DOHH2 (cell line): Measurements from ENCODE around the gene GARIN5B.

ENCODE experiments used
- CTCF ChIP-seq: fragments of 200-600 bp; sonication (generic); IDR thresholded peaks from one replicate; pipeline ENCODE4 v1.5.1; 2014; ENCODE audit warnings: antibody characterized with exemption, mild to moderate bottlenecking, low read depth, low read length; ENCODE audit not compliant: poor library complexity, severe bottlenecking
- EZH2phosphoT487 ChIP-seq: fragments of 200-600 bp; sonication (generic); IDR thresholded peaks from 2 replicates; pipeline ENCODE4 v1.6.1; 2017; ENCODE audit warnings: borderline replicate concordance, mild to moderate bottlenecking, antibody characterized with exemption, low read length, moderate library complexity, mixed read lengths

- TF ChIP-seq CTCF (no peak), EZH2phosphoT487 (no peak)
These were observed 7.4 kb upstream of the GARIN5B start, which contains the start of gene IL11 for GRCh38 chr19:55370305-55370988.
